H9 (cell line): ENCODE data around the gene FBXO47. TPM values are rescaled to one million over a fixed set of nuclear protein-coding genes. Genes with fewer than 3 reads are reported as not detected.

Source experiments
- DNase-seq: peaks from one replicate; pipeline ENCODE4 v3.0.0-alpha.2; 2017
- H2AFZ ChIP-seq: one replicate; pipeline ENCODE4 v1.6.1; 2013; ENCODE audit warnings: mild to moderate bottlenecking, low read length, control low read depth, moderate library complexity
- H2AK5ac ChIP-seq: 2 replicates; pipeline ENCODE4 v1.6.1; 2013; ENCODE audit warnings: low read length, control low read depth, mixed read lengths; ENCODE audit not compliant: insufficient read length
- H2BK120ac ChIP-seq: one replicate; pipeline ENCODE4 v1.6.1; 2013; ENCODE audit warnings: low read depth, mild to moderate bottlenecking, low read length, control low read depth, inconsistent platforms; ENCODE audit not compliant: poor library complexity, severe bottlenecking
- H2BK12ac ChIP-seq: 2 replicates; pipeline ENCODE4 v1.6.1; 2013; ENCODE audit warnings: low read length, control low read depth, mixed read lengths, low read depth; ENCODE audit not compliant: insufficient read length
- H2BK15ac ChIP-seq: 2 replicates; pipeline ENCODE4 v1.6.1; 2013; ENCODE audit warnings: low read depth, low read length, control low read depth
- H2BK20ac ChIP-seq: one replicate; pipeline ENCODE4 v1.6.1; 2013; ENCODE audit warnings: low read depth, mild to moderate bottlenecking, low read length, control low read depth, inconsistent platforms; ENCODE audit not compliant: poor library complexity, severe bottlenecking
- H2BK5ac ChIP-seq: 2 replicates; pipeline ENCODE4 v1.6.1; 2013; ENCODE audit warnings: low read length, control low read depth, mixed read lengths; ENCODE audit not compliant: insufficient read length
- H3K14ac ChIP-seq: 2 replicates; pipeline ENCODE4 v1.6.1; 2013; ENCODE audit warnings: low read length, control low read depth; ENCODE audit not compliant: insufficient read depth
- H3K18ac ChIP-seq: 2 replicates; pipeline ENCODE4 v1.6.1; 2013; ENCODE audit warnings: low read depth, mild to moderate bottlenecking, mixed read lengths, low read length, control low read depth; ENCODE audit not compliant: insufficient read length
- H3K23ac ChIP-seq: 2 replicates; pipeline ENCODE4 v1.6.1; 2013; ENCODE audit warnings: low read length, control low read depth, mixed read lengths, low read depth; ENCODE audit not compliant: insufficient read length
- H3K23me2 ChIP-seq: 2 replicates; pipeline ENCODE4 v1.6.1; 2013; ENCODE audit warnings: low read depth, mild to moderate bottlenecking, mixed read lengths, low read length, control low read depth; ENCODE audit not compliant: insufficient read length, poor library complexity, severe bottlenecking
- H3K27ac ChIP-seq: 2 replicates; pipeline ENCODE4 v1.5.1; 2013; ENCODE audit warnings: low read length, control low read depth, mixed read lengths, low read depth; ENCODE audit not compliant: insufficient read length
- H3K27me3 ChIP-seq: 2 replicates; pipeline ENCODE4 v1.6.1; 2013; ENCODE audit warnings: low read length, control low read depth, inconsistent platforms; ENCODE audit not compliant: insufficient read depth
- H3K4ac ChIP-seq: 2 replicates; pipeline ENCODE4 v1.6.1; 2013; ENCODE audit warnings: low read depth, mild to moderate bottlenecking, control low read depth, inconsistent platforms, low read length, moderate library complexity
- H3K4me1 ChIP-seq: 2 replicates; pipeline ENCODE4 v1.6.1; 2013; ENCODE audit warnings: low read length, control low read depth, inconsistent platforms; ENCODE audit not compliant: insufficient read depth
- H3K4me2 ChIP-seq: 2 replicates; pipeline ENCODE4 v1.6.1; 2013; ENCODE audit warnings: low read length, control low read depth, mixed read lengths; ENCODE audit not compliant: insufficient read length, insufficient read depth
- H3K56ac ChIP-seq: 2 replicates; pipeline ENCODE4 v1.6.1; 2013; ENCODE audit warnings: low read depth, mild to moderate bottlenecking, mixed read lengths, low read length, control low read depth; ENCODE audit not compliant: insufficient read length
- H3K79me1 ChIP-seq: 2 replicates; pipeline ENCODE4 v1.6.1; 2013; ENCODE audit warnings: low read depth, mild to moderate bottlenecking, moderate library complexity, low read length, control low read depth, inconsistent platforms; ENCODE audit not compliant: insufficient read depth, poor library complexity, severe bottlenecking
- H3K79me2 ChIP-seq: 2 replicates; pipeline ENCODE4 v1.6.1; 2013; ENCODE audit warnings: low read length, control low read depth, inconsistent platforms; ENCODE audit not compliant: insufficient read depth
- H3K9ac ChIP-seq: 2 replicates; pipeline ENCODE4 v1.6.1; 2013; ENCODE audit warnings: low read length, control low read depth, mixed read lengths; ENCODE audit not compliant: insufficient read length; ENCODE audit errors: extremely low read depth
- H3K9me3 ChIP-seq: one replicate; pipeline ENCODE4 v1.6.1; 2013; ENCODE audit warnings: low read depth, low read length, inconsistent platforms; ENCODE audit not compliant: control insufficient read depth
- H3T11ph ChIP-seq: one replicate; pipeline ENCODE4 v1.6.1; 2013; ENCODE audit warnings: mild to moderate bottlenecking, low read length, control low read depth, inconsistent platforms
- H4K20me1 ChIP-seq: one replicate; pipeline ENCODE4 v1.6.1; 2013; ENCODE audit not compliant: control insufficient read depth, insufficient read length, insufficient read depth
- H4K5ac ChIP-seq: 2 replicates; pipeline ENCODE4 v1.6.1; 2013; ENCODE audit warnings: low read depth, mild to moderate bottlenecking, mixed read lengths, low read length, control low read depth; ENCODE audit not compliant: insufficient read length
- H4K8ac ChIP-seq: replicated peaks from 2 replicates; pipeline ENCODE4 v1.6.1; 2013; ENCODE audit warnings: low read length, control low read depth, mixed read lengths, low read depth; ENCODE audit not compliant: insufficient read length
- H4K91ac ChIP-seq: 2 replicates; pipeline ENCODE4 v1.6.1; 2013; ENCODE audit warnings: low read depth, mild to moderate bottlenecking, moderate library complexity, mixed read lengths, low read length, control low read depth; ENCODE audit not compliant: insufficient read length
- H3K27ac Mint-ChIP-seq, 3 experiments: 2 replicates in 2 of 3; 3 replicates in 1 of 3; pipeline ENCODE4 v1.8.0; 2020 to 2021; ENCODE audit warnings: mixed read lengths in 3 of 3, mild to moderate bottlenecking in 1 of 3, moderate library complexity in 1 of 3
- H3K27me3 Mint-ChIP-seq: 2 replicates; pipeline ENCODE4 v1.8.0; 2021; ENCODE audit warnings: low read depth, mild to moderate bottlenecking, moderate library complexity, mixed read lengths
- H3K36me3 Mint-ChIP-seq, 3 experiments: 2 replicates in 2 of 3; 3 replicates in 1 of 3; pipeline ENCODE4 v1.8.0; 2020 to 2021; ENCODE audit warnings: low read depth in 3 of 3, mixed read lengths in 3 of 3; ENCODE audit not compliant: insufficient read depth in 1 of 3
- H3K4me1 Mint-ChIP-seq, 2 experiments: 2 replicates each; pipeline ENCODE4 v1.8.0; 2020; ENCODE audit warnings: mixed read lengths in 2 of 2
- H3K4me3 Mint-ChIP-seq, 2 experiments: 2 replicates in 1 of 2; 3 replicates in 1 of 2; pipeline ENCODE4 v1.8.0; 2020 to 2021; ENCODE audit warnings: mild to moderate bottlenecking in 2 of 2, mixed read lengths in 2 of 2, moderate library complexity in 1 of 2
- H3K9me3 Mint-ChIP-seq, 2 experiments: 2 replicates in 1 of 2; 3 replicates in 1 of 2; pipeline ENCODE4 v1.8.0; 2020; ENCODE audit warnings: mild to moderate bottlenecking in 2 of 2, mixed read lengths in 2 of 2, moderate library complexity in 1 of 2
- CTCF ChIP-seq: fragments of 200-600 bp; sonication (generic); conservative IDR thresholded peaks from 3 replicates; pipeline ENCODE4 v1.8.0; 2021; ENCODE audit warnings: antibody characterized with exemption, mild to moderate bottlenecking
- whole genome bisulfite sequencing: extraction: QIAGEN DNeasy Blood & Tissue Kit; methylation state at CpG from one replicate; pipeline ENCODE4 v1.1.7; 2013; ENCODE audit warnings: missing lambda C conversion rate, low lambda C conversion rate, mixed read lengths; ENCODE audit not compliant: insufficient read length; ENCODE audit errors: extremely low coverage; 5-methylcytosine and 5-hydroxymethylcytosine counted together
- total RNA-seq: library from RNA; stranded (reverse); gene quantifications from 2 replicates; pipeline ENCODE4 v1.2.1, GENCODE V29; 2021

FBXO47 gene
- total RNA-seq, 1 experiment from 2014 or later = not detected

- Histone ChIP-seq H3K9me3 (no peaks in the 10 kb centered on the region), H3K56ac (no peak overlapping the region), H3K23me2 (no peaks in the 10 kb centered on the region), H3K14ac (no peak overlapping the region), H3K9ac (no peak overlapping the region), H3T11ph (no peak overlapping the region), H3K4ac (no peak overlapping the region), H3K23ac (no peak overlapping the region), H2AK5ac (no peak overlapping the region), H4K20me1 (no peaks in the 10 kb centered on the region), H3K4me2 (no peak overlapping the region), H2BK15ac (no peak overlapping the region), H2BK20ac (no peak overlapping the region), H3K18ac (no peak overlapping the region), H4K8ac (no peak overlapping the region), H3K4me1 (no peaks in the 10 kb centered on the region), H4K5ac (no peak overlapping the region), H2AFZ (no peak overlapping the region), H3K27ac (no peak overlapping the region), H2BK5ac (no peak overlapping the region), H2BK12ac (no peak overlapping the region), H4K91ac (no peak overlapping the region), H3K79me2 (no peaks in the 10 kb centered on the region), H3K27me3 (no peaks in the 10 kb centered on the region), H2BK120ac (no peak overlapping the region), H3K79me1 (no peaks in the 10 kb centered on the region)
- Mint-ChIP-seq H3K4me3 (no peak overlapping the region), H3K27ac (no peak overlapping the region), H3K4me1 (no peaks in the 10 kb centered on the region), H3K36me3 (no peaks in the 10 kb centered on the region), H3K9me3 (no peaks in the 10 kb centered on the region), H3K27me3 (no peaks in the 10 kb centered on the region)
- no CpG with 5 or more reads among the region's 3 CpGs for WGBS
- no peak for DNase-seq
- no peak for TF ChIP-seq CTCF
These were observed 13.5 kb upstream of the FBXO47 start for GRCh38 chr17:38980490-38981217.
